Duodenal mucosa (tissue), 2 donors: ENCODE measurements around the gene PCLO.

Source experiments
- H3K27ac ChIP-seq: one replicate; pipeline ENCODE4 v1.7.0; 2013; ENCODE audit warnings: low read depth, low read length
- H3K27me3 ChIP-seq, 2 donors: one replicate each; pipeline ENCODE4 v1.7.0; 2013; ENCODE audit warnings: low read length in 2 of 2, control low read depth in 1 of 2; ENCODE audit not compliant: insufficient read depth in 2 of 2, control insufficient read depth in 1 of 2
- H3K36me3 ChIP-seq, 2 donors: one replicate each; pipeline ENCODE4 v1.7.0; 2013; ENCODE audit warnings: low read length in 2 of 2, control low read depth in 1 of 2; ENCODE audit not compliant: insufficient read depth in 2 of 2, control insufficient read depth in 1 of 2
- H3K4me1 ChIP-seq, 2 donors: one replicate each; pipeline ENCODE4 v1.7.0; 2013; ENCODE audit warnings: low read length in 2 of 2, control low read depth in 1 of 2; ENCODE audit not compliant: insufficient read depth in 2 of 2, control insufficient read depth in 1 of 2
- H3K4me3 ChIP-seq, 2 donors: one replicate each; pipeline ENCODE4 v1.7.0; 2013; ENCODE audit warnings: low read length in 2 of 2, low read depth in 1 of 2
- H3K9ac ChIP-seq, 2 donors: one replicate each; pipeline ENCODE4 v1.7.0; 2013; ENCODE audit warnings: low read length in 2 of 2, low read depth in 1 of 2
- H3K9me3 ChIP-seq, 2 donors: one replicate each; pipeline ENCODE4 v1.7.0; 2013; ENCODE audit warnings: low read length in 2 of 2, control low read depth in 1 of 2; ENCODE audit not compliant: control insufficient read depth in 1 of 2

PCLO gene

GRCh38 chr7:82975811-82976468 is 186.7 kb downstream of the PCLO start:
- H3K27ac ChIP-seq: no peak overlapping the region
- H3K9me3 ChIP-seq: no peaks in the 10 kb centered on the region
- no peaks in the 10 kb centered on the region for H3K4me1 ChIP-seq
- no peaks in the 10 kb centered on the region for H3K36me3 ChIP-seq
- no peak overlapping the region for H3K4me3 ChIP-seq
- no peaks in the 10 kb centered on the region for H3K27me3 ChIP-seq
- H3K9ac ChIP-seq: no peak overlapping the region

DNA sequence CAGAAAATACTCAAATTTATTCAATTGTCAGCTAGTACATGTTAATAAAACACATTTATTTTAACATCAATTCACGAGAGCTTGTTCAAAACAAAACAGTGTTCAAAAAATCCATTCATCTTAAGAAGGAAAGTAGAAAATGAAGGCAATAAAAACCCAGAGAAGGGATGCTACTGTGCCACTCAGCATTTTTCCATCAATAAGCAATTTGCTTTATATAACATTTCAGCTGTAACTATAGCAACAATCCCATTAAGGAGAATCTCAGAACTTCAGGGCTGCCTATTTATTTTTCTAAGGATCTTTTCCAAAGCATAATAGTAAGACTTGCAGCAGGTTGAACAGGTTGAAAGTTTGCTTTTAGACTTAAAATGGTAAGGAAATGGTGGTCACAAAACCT is 190.5 kb downstream of the PCLO start:
- no peaks in the 10 kb centered on the region for H3K27me3 ChIP-seq
- no peaks in the 10 kb centered on the region for H3K36me3 ChIP-seq
- H3K27ac ChIP-seq: no peak overlapping the region
- H3K4me3 ChIP-seq: no peak overlapping the region
- H3K9ac ChIP-seq: no peak overlapping the region
- no peaks in the 10 kb centered on the region for H3K4me1 ChIP-seq
- H3K9me3 ChIP-seq: no peaks in the 10 kb centered on the region

DNA sequence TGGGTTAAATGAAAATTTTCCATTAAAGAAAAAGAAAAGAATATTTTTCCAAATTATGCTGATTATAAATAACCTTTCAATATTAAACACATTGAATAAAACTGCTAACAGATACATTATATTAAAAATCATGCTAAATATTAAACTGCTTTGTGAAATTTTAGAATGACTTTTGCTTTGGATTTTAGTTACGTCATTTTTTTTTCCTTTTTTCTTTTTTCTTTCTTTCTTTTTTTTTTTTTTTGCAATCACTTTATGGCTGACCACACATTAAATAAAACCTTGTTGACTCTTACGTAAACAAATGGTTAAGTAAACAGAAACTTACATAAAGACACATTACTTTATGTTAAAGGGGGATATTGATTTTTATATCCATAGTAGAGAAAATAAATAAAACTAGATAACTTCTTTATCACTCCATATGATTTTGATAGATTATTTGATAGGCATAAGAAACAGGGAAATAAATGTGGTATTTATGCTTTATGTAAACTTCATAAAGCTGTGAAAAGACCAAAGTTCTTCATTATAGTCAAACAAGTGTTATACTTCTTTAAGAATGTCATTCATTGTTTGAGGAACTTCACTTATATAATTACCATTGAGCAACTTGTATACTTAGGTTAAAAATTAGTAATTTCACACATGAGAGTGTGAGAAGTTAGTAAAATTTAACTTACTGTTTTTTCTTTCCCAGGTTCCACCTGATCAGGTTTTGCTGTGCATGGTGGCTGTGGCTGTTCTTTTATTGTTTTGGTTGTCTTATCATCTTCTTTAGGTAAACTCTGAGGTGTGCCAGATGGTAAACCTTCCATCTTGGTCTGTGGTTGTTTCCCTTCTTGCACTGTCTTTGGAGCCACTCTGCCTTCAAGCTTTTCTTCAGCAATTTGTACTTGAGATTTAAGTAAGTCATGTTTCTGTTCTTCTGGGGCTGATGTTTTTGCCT is 197.3 kb downstream of the PCLO start:
- Histone ChIP-seq H3K9me3 (no peaks in the 10 kb centered on the region), H3K27me3 (no peaks in the 10 kb centered on the region), H3K4me3 (no peak overlapping the region), H3K27ac (no peak overlapping the region), H3K36me3 (no peaks in the 10 kb centered on the region), H3K4me1 (no peaks in the 10 kb centered on the region), H3K9ac (no peak overlapping the region)

DNA sequence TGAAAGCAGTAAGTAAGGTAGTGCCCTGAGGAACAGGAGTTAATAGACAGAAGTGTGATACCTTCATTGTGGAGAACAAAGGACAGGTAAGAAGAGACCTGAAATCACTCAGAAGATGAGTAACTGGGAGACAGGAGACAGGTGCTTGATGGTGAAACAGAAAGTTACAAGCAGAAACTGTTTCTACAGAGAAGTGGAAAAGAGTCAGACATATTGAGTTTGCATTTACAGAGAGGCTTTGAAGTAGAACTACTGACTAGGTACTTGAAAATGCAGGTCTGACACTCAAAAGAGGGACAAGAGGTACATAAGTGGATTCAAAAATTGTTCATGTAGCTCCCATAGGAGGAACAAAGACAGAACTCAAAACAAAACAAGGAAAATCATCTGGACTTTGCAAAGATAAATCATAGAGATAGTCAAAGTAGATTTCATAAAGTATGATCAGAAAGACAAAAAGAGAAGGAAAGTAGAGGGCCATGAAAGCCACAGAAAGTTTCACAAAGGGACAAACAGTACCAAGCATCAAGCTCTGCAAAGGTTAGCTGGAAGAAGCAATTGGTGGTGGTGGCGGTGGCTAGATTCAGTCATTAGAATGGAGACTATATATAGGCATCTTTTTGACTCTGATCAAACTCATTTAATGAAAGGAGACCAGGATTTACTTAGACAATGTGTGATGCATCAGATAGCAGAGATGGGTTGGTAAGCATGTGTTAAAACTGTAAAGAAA is 198.4 kb downstream of the PCLO start:
- H3K9me3 ChIP-seq: no peaks in the 10 kb centered on the region
- H3K4me1 ChIP-seq: no peaks in the 10 kb centered on the region
- H3K27ac ChIP-seq: no peak overlapping the region
- no peaks in the 10 kb centered on the region for H3K36me3 ChIP-seq
- H3K4me3 ChIP-seq: no peak overlapping the region
- H3K27me3 ChIP-seq: no peaks in the 10 kb centered on the region
- no peak overlapping the region for H3K9ac ChIP-seq

- Histone ChIP-seq H3K9ac (no peak overlapping the region), H3K9me3 (no peaks in the 10 kb centered on the region), H3K27me3 (no peaks in the 10 kb centered on the region), H3K4me1 (no peaks in the 10 kb centered on the region), H3K27ac (no peak overlapping the region), H3K36me3 (no peaks in the 10 kb centered on the region), H3K4me3 (no peak overlapping the region)
Observed at GRCh38 chr7:82961240-82961639, 201.4 kb downstream of the PCLO start.

DNA sequence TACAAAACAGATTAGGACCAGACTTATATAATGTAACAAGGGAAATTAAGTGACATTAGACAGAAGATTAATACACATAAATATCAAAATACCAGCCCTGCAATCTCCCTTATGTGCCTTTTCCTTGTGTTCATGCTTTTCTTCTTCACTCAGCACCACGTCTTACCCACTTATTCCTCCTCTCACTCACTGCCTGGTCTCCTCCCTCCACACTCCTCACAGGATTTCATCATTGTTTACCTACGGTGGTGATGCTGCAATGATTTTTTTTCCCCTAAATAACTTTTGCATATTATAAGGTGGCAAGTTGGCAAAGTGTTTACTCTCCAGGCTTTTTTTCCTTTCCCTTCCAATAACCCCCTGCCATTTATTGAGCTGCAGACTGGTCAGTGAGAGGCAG is 203.2 kb downstream of the PCLO start:
- no peaks in the 10 kb centered on the region for H3K4me1 ChIP-seq
- H3K27me3 ChIP-seq: no peaks in the 10 kb centered on the region
- H3K4me3 ChIP-seq: no peak overlapping the region
- H3K27ac ChIP-seq: no peak overlapping the region
- H3K9ac ChIP-seq: no peak overlapping the region
- H3K36me3 ChIP-seq: no peaks in the 10 kb centered on the region
- H3K9me3 ChIP-seq: no peaks in the 10 kb centered on the region

DNA sequence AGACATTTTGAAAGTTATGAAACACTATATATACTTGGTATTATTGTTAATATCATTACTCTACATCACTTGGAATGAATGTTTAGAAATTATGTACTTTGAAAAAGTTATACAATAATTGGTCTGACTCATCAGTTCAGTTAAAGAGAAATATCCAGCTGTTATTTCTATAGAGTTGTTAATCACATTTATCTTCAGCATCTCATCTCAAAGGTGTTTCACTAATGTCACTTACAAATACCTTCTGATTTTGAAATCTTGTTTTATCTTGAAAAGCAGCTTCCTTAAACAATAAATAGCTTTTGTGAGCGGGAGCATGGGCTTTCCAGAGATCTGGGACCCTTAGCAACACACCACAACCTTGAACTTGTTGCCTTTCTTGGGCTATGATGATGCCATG is 205.2 kb downstream of the PCLO start:
- Histone ChIP-seq H3K4me3 (no peak overlapping the region), H3K9ac (no peak overlapping the region), H3K27ac (no peak overlapping the region), H3K27me3 (no peaks in the 10 kb centered on the region), H3K4me1 (no peaks in the 10 kb centered on the region), H3K36me3 (no peaks in the 10 kb centered on the region), H3K9me3 (no peaks in the 10 kb centered on the region)

DNA sequence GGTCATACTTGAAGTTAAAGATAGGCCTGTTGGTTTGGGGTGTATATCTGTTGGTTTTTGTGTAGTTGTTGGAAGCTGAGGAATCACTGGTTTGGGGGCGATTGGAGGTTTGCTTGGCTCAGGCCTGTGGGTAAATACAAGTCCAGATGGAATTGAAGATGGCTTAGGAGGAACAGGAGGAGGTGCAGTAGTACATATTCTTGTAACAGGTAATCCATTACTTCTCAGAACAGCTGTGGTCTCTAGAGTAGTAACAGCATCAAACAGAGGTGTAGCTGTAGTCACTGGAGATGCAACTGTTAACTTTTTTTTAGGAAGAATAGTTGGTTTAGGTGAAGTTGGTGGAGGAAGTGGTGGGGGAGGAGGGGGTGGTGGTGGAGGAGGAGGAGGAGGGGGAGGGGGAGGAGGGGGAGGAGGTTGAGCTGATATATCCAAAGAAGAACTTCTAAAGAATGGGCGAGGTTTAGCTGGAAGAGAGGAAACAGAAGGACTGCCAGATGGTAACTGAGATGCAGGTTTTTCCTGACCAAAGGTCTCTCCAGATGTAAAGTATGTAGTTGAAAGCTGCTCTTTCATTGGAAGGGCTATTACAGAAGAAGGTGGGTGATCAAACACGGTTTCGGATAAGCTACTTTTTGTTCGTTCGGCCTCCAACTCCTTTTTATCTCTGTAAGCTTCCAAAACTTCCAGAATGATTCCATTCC is 209.2 kb downstream of the PCLO start:
- Histone ChIP-seq H3K4me3 (no peak overlapping the region), H3K36me3 (no peaks in the 10 kb centered on the region), H3K9ac (no peak overlapping the region), H3K4me1 (no peaks in the 10 kb centered on the region), H3K9me3 (no peaks in the 10 kb centered on the region), H3K27ac (no peak overlapping the region), H3K27me3 (no peaks in the 10 kb centered on the region)

DNA sequence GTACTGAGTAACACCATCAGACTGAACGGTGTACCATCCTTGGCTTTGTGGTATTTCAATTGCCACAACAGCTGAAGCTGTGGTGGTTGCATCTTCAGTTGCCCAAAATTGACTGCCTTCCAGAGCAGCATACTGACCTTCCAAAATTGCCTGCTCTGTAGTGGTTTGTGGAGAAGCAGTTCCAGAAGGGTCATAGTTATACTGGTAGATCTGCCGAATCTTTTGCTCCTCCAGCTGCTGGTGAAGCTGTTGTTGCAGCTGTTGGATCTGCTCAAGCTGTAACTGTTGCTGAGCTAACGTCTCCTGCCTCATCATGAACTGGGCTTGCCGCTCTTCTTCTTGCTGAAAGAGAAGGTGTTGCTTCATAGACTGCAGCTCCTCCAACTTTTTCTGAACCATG is 212.2 kb downstream of the PCLO start:
- Histone ChIP-seq H3K9ac (no peak overlapping the region), H3K4me3 (no peak overlapping the region), H3K9me3 (no peaks in the 10 kb centered on the region), H3K4me1 (no peaks in the 10 kb centered on the region), H3K36me3 (no peaks in the 10 kb centered on the region), H3K27me3 (no peaks in the 10 kb centered on the region), H3K27ac (no peak overlapping the region)
